SU-DHL-6 (cell line): ENCODE data around the gene UBE2J2.

Experiments
- CTCF ChIP-seq: fragments of 200-600 bp; sonication (generic); IDR thresholded peaks from one replicate; pipeline ENCODE4 v1.5.1; 2017; ENCODE audit warnings: antibody characterized with exemption, mild to moderate bottlenecking, low read length, moderate library complexity; ENCODE audit not compliant: insufficient read depth, poor library complexity, severe bottlenecking
- EZH2phosphoT487 ChIP-seq: fragments of 200-600 bp; sonication (generic), shearing (Covaris generic); conservative IDR thresholded peaks from 2 replicates; pipeline ENCODE4 v1.6.1; 2018; ENCODE audit warnings: mild to moderate bottlenecking, antibody characterized with exemption, low read length, moderate library complexity, mixed read lengths

DNA sequence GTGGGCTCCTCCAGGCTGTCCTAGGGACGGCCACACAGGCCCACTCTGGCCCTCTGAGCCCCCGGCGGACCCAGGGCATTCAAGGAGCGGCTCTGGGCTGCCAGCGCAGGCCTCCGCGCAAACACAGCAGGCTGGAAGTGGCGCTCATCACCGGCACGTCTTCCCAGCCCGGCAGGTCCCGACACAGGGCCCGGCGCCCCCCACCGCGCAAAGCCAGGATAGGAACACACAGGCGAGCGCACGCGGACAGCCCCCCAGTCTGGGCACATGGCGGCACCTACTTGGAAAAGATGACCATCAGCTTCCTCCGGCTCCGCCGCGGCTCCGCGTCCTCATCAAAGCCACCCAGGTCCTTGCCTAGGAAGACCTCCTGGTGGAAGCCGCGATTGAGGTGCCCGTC is 45.5 kb downstream of the UBE2J2 start:
- TF ChIP-seq CTCF = no peak
- TF ChIP-seq EZH2phosphoT487 = no peak
